GM19043 (cell line): Measurements from ENCODE around the gene NTSR1.

ENCODE experiments used
- ATAC-seq: cut with Tn5 transposase; IDR thresholded peaks from one replicate; pipeline ENCODE4 v1.9.1; 2021; ENCODE audit warnings: low read depth; ENCODE audit not compliant: unreplicated experiment

The NTSR1 gene

DNA sequence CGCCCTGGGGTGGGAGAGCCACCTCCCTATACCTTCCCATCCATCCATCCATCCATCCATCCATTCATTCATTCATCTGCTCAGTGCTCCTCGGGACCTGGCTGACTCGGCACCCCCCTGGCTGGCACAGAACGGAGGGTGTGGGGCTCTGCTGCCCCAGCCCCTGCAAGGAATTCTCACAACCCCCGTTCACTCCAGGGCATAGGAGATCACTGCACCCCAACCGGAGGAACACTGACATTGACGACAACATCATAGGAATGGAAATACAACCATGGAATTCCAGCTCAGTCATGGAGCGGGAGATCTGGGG is 59.6 kb downstream of the NTSR1 start:
- ATAC-seq, result no peak

DNA sequence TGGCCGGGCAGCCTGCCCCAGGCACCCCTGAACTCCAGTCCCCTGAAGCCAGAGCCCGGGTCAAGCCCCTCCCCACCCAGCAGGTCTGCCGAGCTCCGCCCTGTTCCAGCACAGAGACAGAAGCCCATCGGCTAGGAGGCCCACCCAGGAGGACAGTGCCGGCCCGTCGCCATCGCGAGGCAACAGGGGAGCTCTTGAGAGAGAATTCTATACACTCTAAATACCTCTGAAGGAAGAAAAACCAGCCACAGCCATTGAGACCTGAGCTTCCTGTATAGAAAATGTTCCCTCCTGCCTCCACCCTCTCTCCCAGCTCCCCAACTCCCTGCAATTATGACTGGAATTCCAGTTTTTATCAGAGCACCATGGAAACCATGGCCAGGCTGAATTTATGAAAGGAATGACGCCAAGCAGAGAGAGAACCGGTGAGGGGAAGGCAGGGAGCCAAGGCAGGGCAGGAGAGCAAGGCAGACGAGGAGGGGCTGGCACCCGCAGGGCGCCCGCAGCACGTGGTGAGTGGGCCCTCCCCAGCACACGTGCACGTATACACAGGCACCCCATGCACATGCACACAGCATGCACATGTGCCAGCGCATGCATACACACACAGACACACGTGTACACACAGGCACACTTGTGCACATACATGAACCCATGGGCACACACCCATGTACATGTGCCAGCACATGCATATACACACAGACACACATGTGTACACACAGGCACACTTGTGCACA is 60.1 kb downstream of the NTSR1 start:
- no peak for ATAC-seq

GRCh38 chr20:62769346-62770071 is 60.9 kb downstream of the NTSR1 start:
- ATAC-seq, result no peak

GRCh38 chr20:62770111-62770910 is 61.7 kb downstream of the NTSR1 start:
- ATAC-seq, result no peak

GRCh38 chr20:62770916-62771315 is 62.3 kb downstream of the NTSR1 start:
- no peak for ATAC-seq

- no peak for ATAC-seq
Measured at GRCh38 chr20:62771396-62772102, 62.9 kb downstream of the NTSR1 start.

DNA sequence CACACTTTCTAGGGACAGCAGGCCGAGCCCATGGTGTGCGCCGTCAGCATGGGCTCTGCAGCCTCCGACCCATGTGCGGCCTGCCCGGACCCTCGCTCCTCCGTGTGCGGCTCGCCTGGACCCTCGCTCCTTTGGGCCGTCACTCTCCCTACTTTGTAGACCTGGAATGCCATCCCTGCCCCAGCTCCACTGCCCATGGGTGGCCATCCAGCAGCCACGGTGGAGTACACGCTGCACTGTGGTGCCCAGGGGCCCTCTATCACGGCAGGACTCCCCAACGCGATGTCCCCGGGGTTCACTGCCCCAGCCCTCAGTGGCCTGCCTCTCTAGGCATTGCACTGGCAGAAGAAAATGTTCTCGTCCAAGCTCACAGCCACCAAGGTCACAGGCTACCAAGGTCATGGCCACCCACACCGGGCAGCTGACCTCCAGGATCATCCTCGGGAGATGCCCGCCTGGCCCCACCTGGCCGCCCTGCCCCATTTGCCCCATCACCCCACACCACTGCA is 63.5 kb downstream of the NTSR1 start:
- ATAC-seq, result no peak

DNA sequence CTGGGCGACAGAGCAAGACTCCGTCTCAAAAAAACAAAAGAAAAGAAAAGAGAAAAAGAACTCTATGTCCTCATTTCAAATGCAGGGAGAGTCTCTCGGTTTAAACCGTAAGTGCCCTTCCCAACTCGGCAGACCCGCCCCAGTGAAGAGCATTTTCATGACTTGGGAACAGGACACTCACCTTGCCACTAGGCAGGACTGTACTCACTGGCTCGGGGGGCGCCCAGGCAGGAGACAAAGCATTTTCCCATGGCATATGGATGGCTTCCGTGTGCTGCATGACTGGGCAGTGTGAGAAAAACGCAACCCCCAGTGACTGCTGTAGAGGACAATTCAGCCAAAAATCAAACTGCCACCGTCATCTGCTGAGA is 64.0 kb downstream of the NTSR1 start:
- no peak for ATAC-seq

GRCh38 chr20:62772990-62773844 is 64.6 kb downstream of the NTSR1 start:
- no peak for ATAC-seq

DNA sequence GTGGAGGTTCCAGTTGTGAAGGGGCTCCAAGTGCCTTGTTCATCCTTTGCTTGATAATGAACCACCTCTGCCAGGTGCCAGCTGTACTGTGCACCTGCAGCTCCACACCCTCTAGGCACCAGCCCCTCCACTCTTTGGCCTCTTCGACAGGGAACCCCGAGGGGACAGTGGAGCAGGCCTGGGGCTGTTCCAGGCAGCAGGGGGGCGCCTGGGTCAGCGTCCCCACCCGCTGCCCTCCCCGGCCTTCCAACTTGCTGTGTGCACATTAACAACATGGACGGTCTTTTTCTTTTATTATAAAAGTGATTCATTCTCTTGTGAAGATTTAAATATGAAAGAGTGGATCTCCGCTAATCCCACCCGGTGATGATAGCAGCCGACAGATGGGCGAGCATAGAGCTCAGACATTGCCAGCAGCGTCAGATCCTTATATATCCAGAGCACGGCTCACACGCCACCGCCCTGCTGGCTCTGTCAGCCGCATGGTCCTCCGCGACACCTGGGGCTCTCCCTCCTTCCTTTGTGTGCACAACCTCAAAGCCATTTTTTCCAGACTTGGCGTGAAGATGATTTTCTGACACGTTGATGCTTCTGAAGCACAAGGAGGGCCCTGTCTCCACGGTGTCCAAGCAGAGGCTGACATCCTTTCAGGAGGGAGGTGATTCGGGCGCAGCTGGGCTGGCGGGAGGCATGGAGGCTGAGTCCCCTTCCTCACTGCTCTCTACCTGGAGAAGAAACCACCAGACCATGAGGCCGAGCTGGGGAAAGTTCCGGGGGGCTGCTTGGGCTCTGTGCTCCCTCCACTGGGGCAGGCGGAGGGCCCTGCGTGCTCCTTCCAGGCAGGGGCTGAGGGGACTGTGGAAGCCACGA is 65.4 kb downstream of the NTSR1 start:
- ATAC-seq, result no peak

- no peak for ATAC-seq
Measured at GRCh38 chr20:62774762-62775161, 66.1 kb downstream of the NTSR1 start.

GRCh38 chr20:62775206-62775605 is 66.6 kb downstream of the NTSR1 start:
- no peak for ATAC-seq

DNA sequence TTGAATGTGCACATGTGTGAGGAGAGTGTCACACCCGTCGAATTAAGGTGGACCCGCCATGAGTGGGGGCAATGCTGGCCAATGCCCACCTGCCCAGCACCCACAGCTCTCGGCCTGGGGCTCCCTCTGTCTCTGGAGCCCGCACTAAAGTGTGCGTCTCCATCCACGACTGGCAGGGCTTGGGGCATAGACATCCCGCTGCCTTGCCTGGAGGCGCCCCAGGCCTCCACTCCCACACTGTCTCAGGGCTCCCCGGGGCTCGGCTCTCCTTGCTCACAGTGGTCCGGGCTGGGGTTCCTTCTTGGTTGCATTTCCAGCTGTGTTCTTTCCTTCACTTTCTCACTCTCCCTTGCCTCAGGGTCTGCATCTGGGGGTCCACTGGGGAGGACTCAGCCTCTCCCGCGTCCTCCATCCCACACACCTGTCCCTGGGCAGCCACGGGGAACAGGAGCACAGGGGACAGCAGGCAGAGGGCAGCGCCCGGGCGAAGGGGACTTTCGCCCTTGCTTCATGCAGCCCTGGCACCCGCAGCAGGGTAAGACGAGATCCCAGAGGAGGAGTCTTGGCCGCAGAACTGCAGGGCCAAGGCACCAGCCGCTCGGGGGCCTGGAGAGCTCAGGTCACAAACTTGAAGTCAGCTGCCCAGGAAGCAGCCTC is 67.5 kb downstream of the NTSR1 start:
- no peak for ATAC-seq

- ATAC-seq, result no peak
Measured at GRCh38 chr20:62776692-62777527, 68.3 kb downstream of the NTSR1 start.

- no peak for ATAC-seq
Measured at GRCh38 chr20:62777528-62777830, 68.8 kb downstream of the NTSR1 start.

GRCh38 chr20:62778058-62778457 is 69.4 kb downstream of the NTSR1 start:
- ATAC-seq, result no peak

GRCh38 chr20:62778601-62779416 is 70.2 kb downstream of the NTSR1 start:
- no peak for ATAC-seq
